ENCODE results near the gene WWOX. TPM values are rescaled to one million over a fixed set of nuclear protein-coding genes. Genes with fewer than 3 reads are reported as not detected.

WWOX gene
- total and polyA plus RNA-seq, 2 donors: 15.3 to 28.4 TPM

- H3K4me1 ChIP-seq (ENCODE audit: insufficient read depth): peaks cover 2% of the 10 kb centered on the region
- DNase-seq (ENCODE audit: extremely low spot score): no peak
- no peak overlapping the region for H3K27ac ChIP-seq (ENCODE audit: low read depth)
- 96% methylated on average over 3 of the region's 3 CpGs for WGBS
- no peaks in the 10 kb centered on the region for H3K36me3 ChIP-seq (ENCODE audit: insufficient read depth)
- no peak overlapping the region for H3K4me3 ChIP-seq (ENCODE audit: low read depth, low read length)
These were observed 956.0 kb downstream of the WWOX start for GRCh38 chr16:79055251-79055970.

DNA sequence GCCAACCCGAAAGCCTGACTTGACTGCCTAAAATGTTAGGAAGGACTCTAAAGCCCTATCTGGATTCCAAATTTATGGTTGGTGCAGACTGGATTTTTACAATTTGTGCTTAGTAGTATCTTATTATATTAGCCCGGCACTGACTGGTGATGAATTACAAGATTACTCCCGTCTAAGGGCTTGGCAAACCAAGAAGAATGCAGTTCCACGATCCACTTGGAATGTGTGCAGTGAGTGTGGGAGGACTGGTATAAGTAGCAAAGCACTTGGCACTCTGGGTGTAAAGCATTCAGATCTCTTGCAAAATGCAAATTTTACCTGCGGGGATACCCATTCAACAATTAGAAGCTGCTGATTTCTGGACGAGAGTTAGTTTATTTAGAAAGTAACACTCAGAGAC is 961.7 kb downstream of the WWOX start:
- Histone ChIP-seq H3K4me3 (ENCODE audit: low read depth, low read length) (no peak overlapping the region), H3K4me1 (ENCODE audit: insufficient read depth) (no peaks in the 10 kb centered on the region), H3K36me3 (ENCODE audit: insufficient read depth) (no peaks in the 10 kb centered on the region), H3K27ac (ENCODE audit: low read depth) (no peak overlapping the region)
- whole genome bisulfite sequencing: 46% methylated on average over 6 of the region's 6 CpGs
- no peak for DNase-seq (ENCODE audit: extremely low spot score)

DNA sequence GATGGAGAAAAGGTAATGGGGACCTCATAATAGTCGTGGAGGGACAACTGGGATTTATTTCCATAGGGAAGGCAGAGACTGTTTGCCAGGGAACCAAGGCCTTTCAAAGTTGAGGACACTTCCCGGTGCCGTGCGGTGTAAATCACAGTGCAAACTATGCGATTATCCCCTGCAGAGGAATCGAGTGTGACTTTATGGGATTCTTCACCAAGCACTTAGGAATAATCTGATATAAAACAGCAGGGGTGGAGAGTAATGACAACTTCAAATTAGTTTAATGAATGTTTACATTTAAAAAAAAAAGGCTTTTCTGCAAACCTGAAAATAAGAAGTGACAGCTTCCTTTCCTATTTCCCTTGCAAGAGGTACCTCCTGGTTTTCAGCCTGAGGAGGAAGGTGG is 962.9 kb downstream of the WWOX start:
- no peak overlapping the region for H3K4me3 ChIP-seq (ENCODE audit: low read depth, low read length)
- no peak for DNase-seq (ENCODE audit: extremely low spot score)
- H3K27ac ChIP-seq (ENCODE audit: low read depth): no peak overlapping the region
- WGBS: 53% methylated on average over 6 of the region's 6 CpGs
- H3K36me3 ChIP-seq (ENCODE audit: insufficient read depth): no peaks in the 10 kb centered on the region
- H3K4me1 ChIP-seq (ENCODE audit: insufficient read depth): no peaks in the 10 kb centered on the region

DNA sequence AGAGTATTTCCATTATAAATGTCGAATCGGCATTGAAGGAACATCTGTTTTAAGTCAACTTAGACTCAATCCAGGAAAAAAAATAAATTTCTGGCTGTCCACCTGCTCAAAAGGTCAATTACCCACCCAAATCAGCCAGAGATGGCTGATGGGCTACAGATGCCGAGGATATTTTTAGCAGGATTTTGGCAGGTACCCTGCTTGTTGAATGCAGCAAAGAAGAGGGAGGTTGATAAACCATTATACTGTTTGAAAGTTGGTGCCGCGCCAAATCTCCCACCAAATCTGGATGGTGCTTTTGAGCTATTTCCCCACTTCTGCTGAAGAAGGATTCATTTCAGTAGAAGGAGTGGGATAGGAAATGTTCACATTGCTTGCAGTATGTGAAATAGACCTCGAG is 963.4 kb downstream of the WWOX start:
- 65% methylated on average over 6 of the region's 6 CpGs for WGBS
- Histone ChIP-seq H3K36me3 (ENCODE audit: insufficient read depth) (no peaks in the 10 kb centered on the region), H3K4me3 (ENCODE audit: low read depth, low read length) (no peak overlapping the region), H3K4me1 (ENCODE audit: insufficient read depth) (no peaks in the 10 kb centered on the region), H3K27ac (ENCODE audit: low read depth) (no peak overlapping the region)
- no peak for DNase-seq (ENCODE audit: extremely low spot score)

GRCh38 chr16:79064256-79064972 is 965.0 kb downstream of the WWOX start:
- no peak overlapping the region for H3K27ac ChIP-seq (ENCODE audit: low read depth)
- H3K4me3 ChIP-seq (ENCODE audit: low read depth, low read length): no peak overlapping the region
- no peaks in the 10 kb centered on the region for H3K36me3 ChIP-seq (ENCODE audit: insufficient read depth)
- no peak for DNase-seq (ENCODE audit: extremely low spot score)
- H3K4me1 ChIP-seq (ENCODE audit: insufficient read depth): no peaks in the 10 kb centered on the region
- WGBS: 82% methylated on average over 15 of the region's 15 CpGs

GRCh38 chr16:79066561-79066960 is 967.1 kb downstream of the WWOX start:
- H3K4me1 ChIP-seq (ENCODE audit: insufficient read depth): no peaks in the 10 kb centered on the region
- 86% methylated on average over 7 of the region's 7 CpGs for WGBS
- DNase-seq (ENCODE audit: extremely low spot score): no peak
- no peak overlapping the region for H3K27ac ChIP-seq (ENCODE audit: low read depth)
- H3K36me3 ChIP-seq (ENCODE audit: insufficient read depth): no peaks in the 10 kb centered on the region
- no peak overlapping the region for H3K4me3 ChIP-seq (ENCODE audit: low read depth, low read length)

GRCh38 chr16:79067600-79067999 is 968.1 kb downstream of the WWOX start:
- H3K4me3 ChIP-seq (ENCODE audit: low read depth, low read length): no peak overlapping the region
- H3K27ac ChIP-seq (ENCODE audit: low read depth): no peak overlapping the region
- no peak for DNase-seq (ENCODE audit: extremely low spot score)
- H3K36me3 ChIP-seq (ENCODE audit: insufficient read depth): no peaks in the 10 kb centered on the region
- WGBS: 83% methylated on average over 7 of the region's 7 CpGs
- peaks cover 3% of the 10 kb centered on the region for H3K4me1 ChIP-seq (ENCODE audit: insufficient read depth)

DNA sequence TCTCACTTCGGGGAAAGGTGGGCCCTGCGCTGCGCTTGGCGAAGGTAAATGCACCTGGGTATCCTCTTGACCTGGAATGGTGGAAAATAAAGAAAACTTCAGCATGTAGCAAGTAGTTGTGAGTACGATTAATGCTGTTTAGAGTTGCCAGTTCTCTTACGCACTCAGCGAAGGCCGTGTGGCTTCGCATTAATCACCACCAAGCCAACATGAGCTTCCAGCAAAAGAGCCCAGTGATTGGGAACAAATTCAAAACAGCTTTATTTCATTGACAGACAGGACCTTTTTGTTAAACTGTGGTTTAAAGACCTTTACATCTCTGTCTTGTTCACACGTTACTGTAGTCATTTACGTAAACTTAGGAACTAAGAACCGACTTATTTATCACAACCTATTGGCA is 969.7 kb downstream of the WWOX start:
- H3K27ac ChIP-seq (ENCODE audit: low read depth): peak overlapping the region; percentile 78
- H3K36me3 ChIP-seq (ENCODE audit: insufficient read depth): no peaks in the 10 kb centered on the region
- DNase-seq (ENCODE audit: extremely low spot score): no peak
- no peak overlapping the region for H3K4me3 ChIP-seq (ENCODE audit: low read depth, low read length)
- 63% methylated on average over 12 of the region's 12 CpGs for WGBS
- H3K4me1 ChIP-seq (ENCODE audit: insufficient read depth): peaks cover 3% of the 10 kb centered on the region

DNA sequence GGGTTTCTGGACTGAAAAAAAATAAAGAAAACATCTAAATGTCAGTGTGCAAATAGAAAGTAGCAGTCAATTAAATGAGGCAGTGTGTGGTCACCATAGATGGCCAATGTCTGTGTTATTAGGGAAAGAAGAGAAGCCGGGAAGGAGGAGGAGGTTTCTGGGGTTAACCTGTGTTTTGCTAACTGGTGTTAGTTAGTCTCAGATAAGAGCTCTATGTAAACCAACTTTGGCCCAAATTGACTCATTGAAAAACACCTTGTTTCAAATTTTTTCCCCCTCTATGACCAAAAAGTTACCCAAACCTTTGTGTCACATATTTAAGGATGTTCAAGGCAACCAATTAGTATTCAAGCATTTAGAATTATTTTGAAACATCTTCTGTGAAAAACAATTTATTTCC is 970.2 kb downstream of the WWOX start:
- no peak overlapping the region for H3K27ac ChIP-seq (ENCODE audit: low read depth)
- no peak for DNase-seq (ENCODE audit: extremely low spot score)
- WGBS: 29% methylated on average over 1 of the region's 1 CpG
- H3K36me3 ChIP-seq (ENCODE audit: insufficient read depth): no peaks in the 10 kb centered on the region
- no peak overlapping the region for H3K4me3 ChIP-seq (ENCODE audit: low read depth, low read length)
- H3K4me1 ChIP-seq (ENCODE audit: insufficient read depth): peaks cover 3% of the 10 kb centered on the region

GRCh38 chr16:79071424-79071823 is 972.0 kb downstream of the WWOX start:
- Histone ChIP-seq H3K36me3 (ENCODE audit: insufficient read depth) (no peaks in the 10 kb centered on the region), H3K27ac (ENCODE audit: low read depth) (no peak overlapping the region), H3K4me1 (ENCODE audit: insufficient read depth) (peaks cover 3% of the 10 kb centered on the region), H3K4me3 (ENCODE audit: low read depth, low read length) (no peak overlapping the region)
- DNase-seq (ENCODE audit: extremely low spot score): peak; percentile 79
- 31% methylated on average over 4 of the region's 4 CpGs for WGBS

GRCh38 chr16:79072517-79072916 is 973.1 kb downstream of the WWOX start:
- Histone ChIP-seq H3K4me1 (ENCODE audit: insufficient read depth) (peaks cover 3% of the 10 kb centered on the region), H3K4me3 (ENCODE audit: low read depth, low read length) (no peak overlapping the region), H3K27ac (ENCODE audit: low read depth) (no peak overlapping the region), H3K36me3 (ENCODE audit: insufficient read depth) (no peaks in the 10 kb centered on the region)
- 90% methylated on average over 4 of the region's 4 CpGs for WGBS
- no peak for DNase-seq (ENCODE audit: extremely low spot score)

GRCh38 chr16:79073566-79073965 is 974.1 kb downstream of the WWOX start:
- Histone ChIP-seq H3K27ac (ENCODE audit: low read depth) (no peak overlapping the region), H3K4me1 (ENCODE audit: insufficient read depth) (peaks cover 3% of the 10 kb centered on the region), H3K4me3 (ENCODE audit: low read depth, low read length) (no peak overlapping the region), H3K36me3 (ENCODE audit: insufficient read depth) (no peaks in the 10 kb centered on the region)
- DNase-seq (ENCODE audit: extremely low spot score): no peak
- WGBS: 70% methylated on average over 4 of the region's 4 CpGs

- 9% methylated on average over 1 of the region's 1 CpG for WGBS
- H3K27ac ChIP-seq (ENCODE audit: low read depth): no peak overlapping the region
- DNase-seq (ENCODE audit: extremely low spot score): peak; percentile 40
These were observed 975.1 kb downstream of the WWOX start for GRCh38 chr16:79074541-79074940.

DNA sequence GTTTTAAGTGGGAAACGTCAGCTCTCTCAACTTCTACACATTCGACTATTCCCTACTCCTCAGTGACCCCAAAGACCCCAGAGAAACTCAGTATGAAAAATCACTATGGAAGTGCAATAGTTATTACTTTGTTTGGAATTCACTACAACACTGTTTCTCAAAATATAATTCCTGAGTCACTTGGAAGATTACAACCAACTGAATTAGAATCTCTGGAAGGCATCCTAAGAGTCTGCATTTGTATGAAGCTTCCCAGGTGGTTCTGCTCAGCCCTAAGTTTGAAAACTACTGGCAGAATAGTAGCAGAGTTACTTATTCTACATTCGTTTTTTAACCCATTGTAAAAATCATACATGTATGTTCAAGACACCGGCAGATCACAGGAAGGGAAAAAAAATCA is 975.5 kb downstream of the WWOX start:
- H3K4me1 ChIP-seq (ENCODE audit: insufficient read depth): peaks cover 3% of the 10 kb centered on the region
- H3K36me3 ChIP-seq (ENCODE audit: insufficient read depth): no peaks in the 10 kb centered on the region
- DNase-seq (ENCODE audit: extremely low spot score): peak; percentile 40
- H3K4me3 ChIP-seq (ENCODE audit: low read depth, low read length): no peak overlapping the region
- 28% methylated on average over 4 of the region's 4 CpGs for WGBS
- H3K27ac ChIP-seq (ENCODE audit: low read depth): no peak overlapping the region

More at GRCh38 chr16:79074541-79074940, 975.1 kb downstream of the WWOX start:
- Histone ChIP-seq H3K36me3 (ENCODE audit: insufficient read depth) (no peaks in the 10 kb centered on the region), H3K4me3 (ENCODE audit: low read depth, low read length) (no peak overlapping the region), H3K4me1 (ENCODE audit: insufficient read depth) (peaks cover 3% of the 10 kb centered on the region)

Measured in urinary bladder (tissue), 4 donors.